H1 (cell line): Measurements from ENCODE around the gene GNL3L.

Source experiments
- CBX5 ChIP-seq: fragments of 300-800, 300-1000 bp; sonication (generic); IDR thresholded peaks from 2 replicates; pipeline ENCODE4 v1.7.1; 2016; ENCODE audit warnings: antibody characterized with exemption, low read length, low read depth
- CTCF ChIP-seq, 3 experiments: IDR thresholded peaks; 1 replicate in 2 of 3; 2 replicates in 1 of 3; pipeline versions ENCODE4 v1.5.1 to v1.6.1; 2011; ENCODE audit warnings: low read length in 3 of 3, mild to moderate bottlenecking in 3 of 3, inconsistent platforms in 2 of 3, low read depth in 1 of 3, moderate library complexity in 1 of 3; ENCODE audit not compliant: insufficient read depth in 1 of 3; ENCODE audit errors: control extremely low read depth in 1 of 3
- HDAC6 ChIP-seq: IDR thresholded peaks from one replicate; pipeline ENCODE4 v1.7.1; 2012; ENCODE audit warnings: low read depth, mild to moderate bottlenecking, inconsistent platforms, low read length, moderate library complexity
- POU5F1 ChIP-seq: IDR thresholded peaks from 2 replicates; pipeline ENCODE4 v1.6.1; 2011; ENCODE audit warnings: low read depth, mild to moderate bottlenecking, low read length, moderate library complexity
- TF ChIP-seq, protein P1 (sequence below): IDR thresholded peaks from 2 replicates; pipeline ENCODE4 v1.6.1; 2012; ENCODE audit warnings: inconsistent platforms

DNA sequence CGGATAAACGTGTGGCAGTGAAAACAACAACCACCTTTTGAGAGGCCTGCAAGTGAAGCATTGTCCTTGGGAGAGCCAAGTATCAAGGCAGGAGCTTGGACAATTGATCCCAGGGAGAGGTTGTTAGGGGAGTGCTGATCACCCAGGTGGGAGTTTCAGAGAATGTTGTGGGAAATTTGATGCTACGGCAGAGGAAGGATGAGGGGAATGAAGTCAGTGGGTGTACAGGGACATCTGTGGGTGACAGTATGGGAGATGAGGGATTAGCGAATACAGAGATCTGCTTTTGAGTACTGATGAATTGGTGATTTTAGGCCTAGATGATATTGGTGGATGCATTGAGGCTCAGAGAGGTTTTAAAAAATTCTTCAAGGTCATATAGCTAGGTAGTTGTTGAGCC lies 4.3 kb downstream of the GNL3L start:
- no peak for TF ChIP-seq HDAC6
- no peak for TF ChIP-seq POU5F1
- TF ChIP-seq, protein P1, sequence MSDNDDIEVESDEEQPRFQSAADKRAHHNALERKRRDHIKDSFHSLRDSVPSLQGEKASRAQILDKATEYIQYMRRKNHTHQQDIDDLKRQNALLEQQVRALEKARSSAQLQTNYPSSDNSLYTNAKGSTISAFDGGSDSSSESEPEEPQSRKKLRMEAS: no peak
- no peak for TF ChIP-seq CBX5
- no peak for TF ChIP-seq CTCF (IDR thresholded peaks at IDR 0.05; ENCODE audit: control extremely low read depth in 1 of 3, insufficient read depth in 1 of 3, low read depth in 1 of 3, low read length in 3 of 3)
